ENCODE measurements around the gene NPFFR2. TPM values are rescaled to one million over a fixed set of nuclear protein-coding genes. Genes with fewer than 3 reads are reported as not detected.
"Not testable (repeated sequence)": the region's sequence is repeated elsewhere in the genome, so short reads cannot be mapped to it uniquely, and the experiment has no call there.

Gene NPFFR2
- total RNA-seq, result not detected in 2 replicates

- intact Hi-C loops (cut with micrococcal nuclease), result no loop called here
These were observed at the start of gene NPFFR2 for GRCh38 chr4:72031868-72032608. Gene NPFFR2, plus strand, starts transcription at chr4:72032000. Its CDS starts 96,592 bp downstream, at chr4:72128592.

DNA sequence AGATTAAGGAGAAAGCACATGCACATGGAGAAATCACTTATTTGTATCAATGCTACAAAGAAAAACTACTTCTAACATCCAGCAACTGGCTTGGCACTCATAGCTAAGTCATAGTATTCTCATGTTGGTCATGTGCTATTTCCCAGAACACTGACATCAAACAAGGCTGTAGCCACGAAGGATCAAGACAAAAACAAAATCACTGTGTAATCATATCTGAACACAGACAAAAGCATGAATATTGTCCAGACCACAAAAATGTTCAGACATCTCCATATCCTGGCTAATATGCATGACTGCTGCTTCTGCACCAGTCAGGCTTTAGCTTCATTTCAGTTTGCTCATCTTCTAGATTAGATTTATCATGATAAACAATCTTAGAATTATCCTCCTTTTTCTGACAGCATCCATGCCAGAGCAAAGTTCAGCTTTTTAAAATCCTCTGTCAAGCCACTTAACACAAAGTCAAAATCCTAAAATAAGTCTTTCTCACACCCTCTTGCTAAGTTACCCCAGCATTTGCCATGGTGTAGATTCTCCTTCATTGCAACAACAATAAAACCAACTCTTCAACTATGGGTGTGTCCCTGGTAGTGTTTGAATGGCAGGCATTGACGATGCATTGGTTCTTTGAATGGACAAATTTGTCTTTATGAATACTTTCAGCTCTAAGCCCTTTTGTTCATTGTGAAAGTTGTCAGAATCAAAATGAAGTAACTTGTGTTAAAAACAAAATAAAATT lies 39.1 kb upstream of the NPFFR2 start:
- intact Hi-C loops (cut with micrococcal nuclease), result no loop called here

- intact Hi-C loops (cut with micrococcal nuclease), result no loop called here
These were observed 37.2 kb upstream of the NPFFR2 start for GRCh38 chr4:71994559-71994958.

DNA sequence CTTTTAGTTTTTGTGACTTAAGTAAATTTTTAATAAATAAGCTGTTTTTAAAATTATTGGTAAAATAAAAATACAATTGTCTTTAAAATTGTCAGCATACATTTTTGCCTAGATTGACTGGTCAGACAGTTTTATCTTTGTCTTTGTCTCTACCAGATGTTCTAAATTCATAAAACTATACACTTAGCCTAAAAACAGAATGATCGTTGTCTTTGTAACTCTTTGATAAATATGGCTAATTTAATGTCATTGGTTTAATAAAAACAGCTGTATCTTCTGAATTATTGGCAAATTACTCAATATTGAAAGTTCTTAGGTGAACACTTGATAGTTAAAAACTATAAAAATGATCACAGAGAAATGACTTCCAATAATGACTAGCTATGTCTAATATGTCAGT lies 36.5 kb upstream of the NPFFR2 start:
- intact Hi-C loops (cut with micrococcal nuclease), result no loop called here

DNA sequence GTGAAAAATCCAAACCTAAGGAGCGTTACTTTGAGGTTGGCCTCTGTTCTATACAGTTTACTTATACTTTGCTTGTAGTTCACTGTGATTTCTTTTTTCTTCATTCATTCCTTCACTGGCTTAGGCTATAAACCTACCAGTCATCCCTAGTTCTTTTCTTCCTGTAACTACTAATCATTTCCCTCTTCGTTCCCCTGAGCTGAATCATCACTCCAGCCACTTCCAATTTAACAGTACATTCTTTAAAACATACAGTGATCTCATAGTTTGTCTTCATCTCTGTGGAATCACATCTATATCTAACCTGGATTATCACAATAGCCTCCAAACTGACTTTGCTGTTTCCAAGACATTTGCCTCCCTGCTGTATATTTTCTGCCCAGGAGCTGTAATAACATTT lies 25.2 kb upstream of the NPFFR2 start:
- intact Hi-C loops (cut with micrococcal nuclease), result no loop called here

DNA sequence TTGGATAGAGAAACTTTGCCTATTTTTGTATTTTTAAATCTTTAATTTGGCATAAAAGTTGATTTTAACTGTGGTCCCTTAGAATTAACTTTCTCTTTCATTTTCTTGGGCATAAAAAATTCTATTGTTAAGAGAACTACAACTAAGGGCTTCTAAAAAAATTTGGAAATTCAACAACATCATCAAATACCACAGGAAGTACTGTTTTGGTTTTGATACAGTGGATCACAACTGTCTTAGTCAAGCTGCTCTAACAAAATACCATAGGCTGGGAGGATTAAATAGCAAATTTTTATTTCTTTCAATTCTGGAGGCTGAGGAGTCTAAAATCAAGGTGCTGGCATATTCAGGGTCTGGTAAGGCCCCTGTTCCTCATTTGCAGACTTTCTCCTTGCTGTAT lies 19.9 kb upstream of the NPFFR2 start:
- intact Hi-C loops (cut with micrococcal nuclease), result no loop called here

DNA sequence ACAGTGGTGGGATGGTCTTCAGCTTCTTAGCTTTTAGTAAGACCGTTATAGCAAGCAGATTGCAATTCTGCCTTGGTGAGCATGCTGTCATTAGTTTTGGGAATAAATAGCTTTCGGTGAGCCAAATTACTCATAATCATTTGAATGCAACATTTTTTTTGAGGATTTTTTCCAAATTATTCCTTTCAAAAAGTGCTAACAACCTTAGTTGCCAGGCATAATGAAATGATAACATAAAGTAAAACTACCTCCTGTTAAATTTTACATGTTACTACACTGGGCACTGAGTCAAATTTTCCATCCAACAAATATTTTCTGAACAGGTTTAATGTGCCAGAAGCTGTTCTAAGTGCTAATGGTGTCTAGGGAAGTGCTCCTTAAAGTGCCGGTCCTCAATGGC lies 15.8 kb upstream of the NPFFR2 start:
- intact Hi-C loops (cut with micrococcal nuclease), result no loop called here

DNA sequence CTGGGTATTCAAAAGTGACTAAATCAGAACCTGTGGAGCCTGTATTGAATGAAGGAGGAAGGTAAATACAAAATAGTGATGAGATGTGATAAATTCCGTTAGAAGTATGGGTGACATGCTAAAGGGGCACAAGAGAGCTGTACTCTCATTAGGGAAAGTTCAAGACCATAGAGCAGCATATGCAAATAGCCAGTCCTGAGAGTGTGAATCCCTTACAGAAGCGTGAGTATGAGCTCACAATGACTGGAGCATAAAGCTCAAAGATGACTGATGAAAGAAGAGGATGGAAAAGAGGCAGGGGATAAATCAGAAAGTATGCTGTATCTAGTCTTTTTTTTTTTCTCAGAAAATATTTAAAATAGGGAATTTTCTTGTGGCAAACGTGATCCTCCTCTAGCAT lies 12.1 kb upstream of the NPFFR2 start:
- intact Hi-C loops (cut with micrococcal nuclease), result no loop called here

GRCh38 chr4:72022553-72022952 lies 9.2 kb upstream of the NPFFR2 start:
- intact Hi-C loops (cut with micrococcal nuclease), result no loop called here

- intact Hi-C loops (cut with micrococcal nuclease), result no loop called here
These were observed 23.8 kb downstream of the NPFFR2 start for GRCh38 chr4:72055566-72055965.

GRCh38 chr4:72063726-72064125 lies 31.9 kb downstream of the NPFFR2 start:
- intact Hi-C loops (cut with micrococcal nuclease), result no loop called here

GRCh38 chr4:72067051-72067450 lies 35.3 kb downstream of the NPFFR2 start:
- intact Hi-C loops (cut with micrococcal nuclease), result no loop called here

DNA sequence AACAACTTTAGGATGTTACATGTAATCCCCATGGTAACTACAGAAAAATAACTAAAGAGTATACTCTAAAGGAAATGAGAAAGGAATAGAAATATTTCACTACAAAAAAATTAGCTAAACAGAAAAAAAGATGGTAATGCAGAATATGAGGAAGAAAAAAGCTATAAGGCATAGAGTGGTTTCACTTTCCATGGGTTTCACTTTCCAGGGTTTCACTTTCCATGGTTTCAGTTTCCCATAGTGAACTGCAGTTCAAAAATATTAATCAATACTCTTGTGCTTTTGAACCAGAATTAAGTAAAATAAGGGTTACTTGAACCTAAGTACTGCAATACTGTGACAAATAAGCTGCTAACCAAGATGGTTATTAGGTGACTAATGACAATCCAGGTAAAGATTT lies 42.0 kb downstream of the NPFFR2 start:
- intact Hi-C loops (cut with micrococcal nuclease), result no loop called here

DNA sequence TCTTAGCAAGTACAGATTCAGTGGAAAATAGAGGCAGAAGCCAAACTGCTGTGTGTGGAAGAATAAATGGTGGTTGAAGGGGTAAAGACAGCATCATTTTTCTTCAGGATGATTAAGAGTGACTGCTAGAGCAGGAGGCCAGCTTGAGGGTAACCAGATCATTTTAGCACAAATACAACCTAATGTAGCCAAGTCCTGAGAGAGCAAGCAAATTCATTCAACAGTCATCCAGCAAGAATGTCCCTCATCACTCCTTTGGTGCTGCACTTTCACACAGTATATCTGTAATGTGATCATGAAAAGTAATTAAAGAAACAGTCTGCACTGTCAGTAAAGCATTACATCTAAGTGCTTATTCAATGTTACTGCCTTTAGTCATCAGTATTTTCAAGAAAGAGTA lies 44.8 kb downstream of the NPFFR2 start:
- intact Hi-C loops (cut with micrococcal nuclease), result no loop called here

- intact Hi-C loops (cut with micrococcal nuclease), result no loop called here
These were observed 45.5 kb downstream of the NPFFR2 start for GRCh38 chr4:72077346-72077745.

- intact Hi-C loops (cut with micrococcal nuclease), result no loop called here
These were observed 52.8 kb downstream of the NPFFR2 start for GRCh38 chr4:72084587-72085011.

DNA sequence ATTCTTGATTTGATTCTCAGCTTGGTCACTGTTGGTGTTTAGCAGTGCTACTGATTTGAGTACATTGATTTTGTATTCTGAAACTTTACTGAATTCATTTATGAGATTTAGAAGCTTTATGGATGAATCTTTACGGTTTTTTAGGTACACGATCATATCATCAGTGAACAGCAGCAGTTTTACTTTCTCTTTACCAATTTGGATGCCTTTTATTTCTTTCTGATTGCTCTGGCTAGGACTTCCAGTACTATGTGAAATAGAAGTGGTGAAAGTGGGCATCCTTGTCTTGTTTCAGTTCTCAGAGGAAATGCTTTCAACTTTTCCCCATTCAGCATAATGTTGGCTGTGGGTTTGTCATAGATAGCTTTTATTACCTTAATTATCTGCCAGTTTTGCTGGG lies 58.8 kb downstream of the NPFFR2 start:
- intact Hi-C loops (cut with micrococcal nuclease), result not testable (repeated sequence)

- intact Hi-C loops (cut with micrococcal nuclease), result no loop called here
These were observed 62.4 kb downstream of the NPFFR2 start for GRCh38 chr4:72094059-72094797.

DNA sequence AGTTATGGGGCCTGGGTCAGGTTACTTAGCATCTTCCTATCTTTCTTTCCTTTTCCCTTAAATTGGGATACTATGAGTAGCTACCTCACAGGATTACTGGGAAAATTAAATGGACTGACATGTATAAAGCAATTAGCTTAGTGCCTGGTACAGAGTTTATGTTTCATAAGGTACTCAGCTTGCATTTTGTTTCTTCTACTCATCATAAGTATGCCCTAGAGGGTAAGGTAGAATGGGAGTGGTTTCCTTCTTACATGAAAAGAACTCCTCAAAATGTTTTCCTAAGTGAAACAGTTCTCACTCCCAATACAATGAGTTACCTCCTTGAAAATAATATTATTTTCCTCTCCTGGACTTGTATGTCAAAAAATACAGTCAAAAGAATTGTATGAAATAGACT lies 75.7 kb downstream of the NPFFR2 start:
- intact Hi-C loops (cut with micrococcal nuclease), result no loop called here

DNA sequence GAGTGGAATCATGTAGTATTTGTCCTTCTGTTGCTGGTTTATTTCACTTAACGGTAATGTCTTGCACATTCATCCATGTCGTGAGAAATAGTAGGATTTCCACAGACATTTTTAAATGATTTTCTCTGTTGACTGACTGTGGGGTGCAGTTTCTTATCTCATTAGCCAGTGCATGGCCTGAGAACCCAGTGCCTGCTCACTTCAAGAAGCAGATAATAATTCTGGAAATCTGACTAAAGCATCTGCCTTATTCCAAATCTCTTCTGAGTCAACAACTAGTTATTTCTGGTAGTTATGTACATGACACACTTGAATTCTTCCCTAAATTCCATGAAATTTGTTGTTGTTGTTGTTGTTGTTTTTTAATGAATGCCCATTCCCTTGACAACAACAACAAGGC lies 77.6 kb downstream of the NPFFR2 start:
- intact Hi-C loops (cut with micrococcal nuclease), result no loop called here

GRCh38 chr4:72109959-72110497 lies 78.2 kb downstream of the NPFFR2 start:
- intact Hi-C loops (cut with micrococcal nuclease), result no loop called here

DNA sequence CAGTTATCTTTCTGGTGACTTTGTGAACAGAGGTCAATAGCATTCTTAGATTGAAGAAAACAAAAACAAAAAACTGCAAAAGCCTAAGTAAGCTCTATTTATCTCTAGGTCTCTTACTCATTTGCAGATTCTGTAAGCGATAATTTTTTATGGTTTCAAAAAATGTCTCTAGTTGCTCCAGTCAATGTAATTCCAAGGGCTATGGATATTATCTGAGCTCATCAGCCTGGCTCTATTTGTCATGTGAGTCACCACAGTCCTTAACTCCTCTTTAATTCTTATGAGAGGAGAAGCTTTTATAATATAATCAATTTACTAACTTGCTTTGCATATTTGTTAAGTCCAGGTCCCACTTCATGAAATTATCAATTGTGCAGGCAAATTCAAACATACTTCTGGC lies 79.1 kb downstream of the NPFFR2 start:
- intact Hi-C loops (cut with micrococcal nuclease), result no loop called here

Data from T-helper 2 cell treated with Interferon-gamma antibody and Interleukin-4, amounts not matched to agents 100 ng/mL and 5 ng/mL, for 36 hours (primary cell).